HG02763 (cell line): ENCODE data around the gene CDH13.

Source experiments
- ATAC-seq: cut with Tn5 transposase; IDR thresholded peaks from one replicate; pipeline ENCODE4 v1.9.1; 2021; ENCODE audit warnings: mild to moderate bottlenecking, moderate library complexity; ENCODE audit not compliant: unreplicated experiment

CDH13 gene

GRCh38 chr16:82684256-82684655 is 57.5 kb downstream of the CDH13 start:
- ATAC-seq: no peak

DNA sequence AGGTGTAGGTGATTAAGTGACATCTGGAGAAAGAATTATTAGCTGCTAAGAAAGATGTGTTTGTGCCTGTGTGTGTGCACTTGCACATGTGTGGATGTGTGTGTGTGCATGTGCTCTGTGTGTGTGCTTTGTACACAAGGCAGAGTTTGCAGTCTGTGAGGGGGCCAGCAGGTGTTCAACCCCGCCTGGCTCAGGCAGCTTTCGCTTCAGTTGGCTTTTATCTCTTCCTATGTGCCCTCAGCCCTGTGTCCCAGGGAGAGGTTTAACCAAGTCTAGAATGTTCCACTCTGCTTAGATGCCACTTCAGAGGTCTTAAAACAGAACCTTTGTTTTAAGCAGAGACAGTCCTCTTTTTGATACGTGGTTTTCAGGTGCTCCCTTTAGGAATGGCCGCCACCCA is 58.8 kb downstream of the CDH13 start:
- no peak for ATAC-seq

GRCh38 chr16:82694239-82694874 is 67.6 kb downstream of the CDH13 start:
- no peak for ATAC-seq

DNA sequence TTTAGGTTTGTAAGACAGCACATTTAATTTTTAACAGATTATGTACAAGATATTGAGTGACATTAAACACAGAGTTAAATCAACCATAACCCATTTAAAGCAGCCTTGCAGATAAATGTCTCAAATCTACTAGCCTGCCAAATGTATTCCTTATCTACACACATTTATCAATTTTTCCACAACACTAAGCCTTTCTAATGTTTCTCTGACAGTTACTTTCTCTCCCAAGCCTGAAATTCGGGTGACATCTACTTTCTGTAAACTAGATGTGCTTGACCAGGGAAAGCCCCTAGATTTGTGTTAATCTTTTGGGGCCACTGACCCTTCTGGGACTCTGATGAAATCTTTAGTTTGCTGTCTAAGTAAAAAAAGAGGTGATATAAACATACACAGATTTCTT is 69.0 kb downstream of the CDH13 start:
- no peak for ATAC-seq

DNA sequence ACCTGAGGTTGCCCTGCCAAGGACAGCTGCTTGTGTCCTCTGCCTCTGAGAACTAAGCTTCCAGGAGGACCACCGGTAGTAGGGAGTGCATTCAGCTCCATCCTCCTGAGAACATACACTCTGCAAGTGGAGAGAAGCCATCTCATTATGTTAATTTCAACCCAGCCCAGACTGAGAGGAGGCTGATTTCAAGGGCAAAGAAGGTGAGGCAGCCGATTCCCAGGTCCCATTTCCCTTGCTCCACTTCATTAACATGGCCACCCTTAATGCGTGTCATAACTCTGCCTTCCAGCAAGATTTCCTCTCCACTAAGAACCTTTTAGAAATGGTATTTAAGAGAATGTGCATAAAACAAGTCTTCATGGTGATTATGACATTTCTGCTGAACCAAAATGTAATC is 72.5 kb downstream of the CDH13 start:
- ATAC-seq: no peak

- ATAC-seq: no peak
Observed at GRCh38 chr16:82699711-82700495, 73.1 kb downstream of the CDH13 start.

- ATAC-seq: no peak
Observed at GRCh38 chr16:82700541-82701235, 73.9 kb downstream of the CDH13 start.

DNA sequence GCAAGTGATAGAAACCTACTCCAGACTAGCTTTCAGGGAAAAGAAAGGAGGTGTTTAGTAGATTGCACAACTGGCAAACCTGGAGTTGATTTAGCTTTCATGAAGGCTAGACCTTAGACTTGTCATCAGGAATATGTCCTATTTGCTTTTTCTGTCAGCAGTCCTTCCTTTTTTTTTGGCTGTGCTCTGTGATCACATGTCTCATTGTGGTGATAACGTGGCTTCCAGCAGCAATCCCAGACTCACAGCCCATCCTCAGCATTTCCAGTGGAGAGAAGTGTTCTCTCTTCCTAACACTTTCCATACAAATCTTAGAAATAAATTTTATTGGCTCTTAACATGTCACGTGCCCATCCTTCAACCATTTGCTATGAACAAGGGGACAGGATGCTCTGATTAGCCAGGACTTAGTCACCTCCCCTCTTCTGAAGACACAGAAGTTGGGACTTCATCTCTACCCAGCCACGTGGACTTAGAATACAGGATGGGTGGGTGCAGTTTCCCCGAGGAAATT is 74.7 kb downstream of the CDH13 start:
- no peak for ATAC-seq

GRCh38 chr16:82703161-82703560 is 76.4 kb downstream of the CDH13 start:
- ATAC-seq: no peak

GRCh38 chr16:82703871-82704768 is 77.4 kb downstream of the CDH13 start:
- no peak for ATAC-seq

DNA sequence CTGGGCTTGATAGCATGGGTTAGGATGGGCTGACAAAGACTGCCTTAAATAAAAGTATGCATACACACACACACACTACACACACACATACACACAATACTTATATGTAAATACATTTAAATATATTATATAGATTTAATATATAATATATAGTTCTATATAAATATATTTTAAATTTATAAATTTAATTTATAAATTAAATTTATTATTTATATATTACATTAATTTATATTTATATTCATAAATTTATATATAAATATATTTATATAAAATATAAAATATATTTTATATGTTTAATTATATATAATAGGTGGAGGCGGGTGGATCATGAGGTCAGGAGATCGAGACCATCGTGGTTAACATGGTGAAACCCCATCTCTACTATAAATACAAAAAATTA is 83.2 kb downstream of the CDH13 start:
- no peak for ATAC-seq

GRCh38 chr16:82713778-82714177 is 87.0 kb downstream of the CDH13 start:
- ATAC-seq: no peak

- ATAC-seq: no peak
Observed at GRCh38 chr16:82715160-82715559, 88.4 kb downstream of the CDH13 start.

DNA sequence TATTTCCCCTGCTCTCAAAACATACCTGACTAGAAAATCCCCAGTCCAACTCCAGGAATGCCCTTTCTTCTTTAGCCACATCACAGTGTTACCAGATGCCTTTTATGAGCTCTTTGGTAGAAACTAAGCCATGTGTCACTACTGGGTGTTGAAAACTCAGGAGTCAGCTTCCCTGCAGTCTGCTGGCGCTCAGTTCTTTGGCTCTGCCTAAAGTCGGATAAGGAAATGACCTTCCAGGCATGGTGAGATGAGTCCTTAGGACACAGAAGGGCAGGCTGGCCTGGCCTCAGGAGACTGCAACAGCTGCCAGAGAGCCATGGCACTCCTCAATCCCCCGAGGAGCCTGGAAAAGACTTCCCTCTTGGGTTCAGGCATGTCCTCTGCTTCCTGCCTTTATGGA is 89.1 kb downstream of the CDH13 start:
- no peak for ATAC-seq

- no peak for ATAC-seq
Observed at GRCh38 chr16:82716361-82716855, 89.6 kb downstream of the CDH13 start.

- no peak for ATAC-seq
Observed at GRCh38 chr16:82720414-82720813, 93.6 kb downstream of the CDH13 start.

GRCh38 chr16:82726306-82726705 is 99.5 kb downstream of the CDH13 start:
- ATAC-seq: no peak

DNA sequence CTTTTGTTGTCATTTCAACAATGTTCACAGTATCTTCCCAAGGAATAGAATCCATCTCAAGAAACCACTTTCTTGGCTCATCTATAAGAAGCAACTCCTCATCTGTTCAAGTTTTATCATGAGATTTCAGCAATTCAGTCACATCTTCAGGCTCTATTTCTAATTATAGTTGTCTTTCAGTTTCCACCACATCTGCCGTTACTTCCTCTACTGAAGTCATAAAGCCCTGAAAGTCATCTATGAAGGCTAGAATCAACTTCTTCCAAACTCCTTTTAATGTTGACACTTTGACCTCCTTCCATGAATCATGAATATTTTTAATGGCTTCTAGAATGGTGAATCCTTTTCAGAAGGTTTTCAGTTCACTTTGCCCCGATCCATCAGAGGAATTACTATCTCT is 102.1 kb downstream of the CDH13 start:
- no peak for ATAC-seq

DNA sequence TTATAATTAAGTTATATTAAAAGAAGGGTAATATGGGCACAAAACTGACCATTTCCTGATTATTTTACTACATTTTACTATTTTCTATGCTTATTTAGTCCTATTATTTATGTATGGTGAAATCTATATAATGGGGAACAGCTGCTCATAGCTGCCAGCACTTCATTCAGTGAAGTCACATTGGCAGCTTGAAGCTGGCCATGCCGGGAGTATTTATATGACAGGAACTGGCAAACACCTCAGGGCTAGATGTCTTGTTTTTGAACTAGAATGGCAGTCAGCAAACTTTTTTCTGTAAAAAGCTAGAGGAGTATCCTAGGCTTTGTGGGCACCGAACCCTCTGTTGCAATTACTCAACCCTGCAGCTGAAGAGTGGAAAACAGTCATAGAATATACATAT is 104.1 kb downstream of the CDH13 start:
- no peak for ATAC-seq

DNA sequence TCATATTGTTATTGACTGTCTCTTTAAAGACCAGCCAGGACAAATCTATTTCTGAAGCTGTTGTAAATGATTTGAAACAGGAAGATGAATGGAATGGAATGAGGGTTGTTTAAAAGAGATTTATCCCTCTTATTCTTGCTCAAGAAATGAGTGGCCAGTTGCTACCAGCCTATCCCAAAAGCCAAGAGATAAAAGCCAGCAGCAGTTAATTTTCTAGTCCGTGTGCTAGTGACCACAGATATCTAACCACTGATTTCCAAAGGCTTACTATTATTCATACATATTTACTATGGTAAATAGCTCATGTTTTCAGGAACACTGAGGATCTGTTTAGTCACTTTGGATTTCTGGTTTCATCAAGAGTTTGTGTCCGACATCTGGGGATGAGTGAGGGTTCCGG is 105.7 kb downstream of the CDH13 start:
- no peak for ATAC-seq

GRCh38 chr16:82735186-82735585 is 108.4 kb downstream of the CDH13 start:
- ATAC-seq: no peak
